AG09319 (cell line): ENCODE data around the gene AK5.

Experiments
- DNase-seq: peaks from one replicate; pipeline ENCODE4 v3.0.0-alpha.2; 2010; ENCODE audit warnings: low read depth; ENCODE audit errors: extremely low read depth
- TF ChIP-seq, protein P1 (sequence below): IDR thresholded peaks from 2 replicates; pipeline ENCODE4 v1.5.1; 2011; ENCODE audit warnings: low read depth, mild to moderate bottlenecking, inconsistent platforms, low read length, moderate library complexity

AK5 gene

DNA sequence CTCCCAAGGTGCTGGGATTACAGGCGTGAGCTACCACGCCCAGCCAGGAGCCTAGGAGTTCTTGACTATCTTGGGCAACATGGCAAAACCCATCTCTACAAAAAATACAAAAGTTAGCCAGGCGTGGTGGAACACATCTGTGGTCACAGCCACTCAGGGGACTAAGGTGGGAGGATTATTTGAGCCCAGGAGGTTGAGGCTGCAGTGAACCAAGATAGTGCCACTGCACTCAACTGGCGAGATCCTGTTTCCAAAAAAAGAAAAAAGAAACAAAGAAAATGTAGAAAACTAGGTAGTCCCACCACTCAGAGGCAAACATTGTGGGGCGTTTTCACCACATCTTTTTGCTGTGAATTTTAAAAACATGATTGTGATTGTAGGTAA, 259.3 kb downstream of the AK5 start:
- TF ChIP-seq, protein P1, sequence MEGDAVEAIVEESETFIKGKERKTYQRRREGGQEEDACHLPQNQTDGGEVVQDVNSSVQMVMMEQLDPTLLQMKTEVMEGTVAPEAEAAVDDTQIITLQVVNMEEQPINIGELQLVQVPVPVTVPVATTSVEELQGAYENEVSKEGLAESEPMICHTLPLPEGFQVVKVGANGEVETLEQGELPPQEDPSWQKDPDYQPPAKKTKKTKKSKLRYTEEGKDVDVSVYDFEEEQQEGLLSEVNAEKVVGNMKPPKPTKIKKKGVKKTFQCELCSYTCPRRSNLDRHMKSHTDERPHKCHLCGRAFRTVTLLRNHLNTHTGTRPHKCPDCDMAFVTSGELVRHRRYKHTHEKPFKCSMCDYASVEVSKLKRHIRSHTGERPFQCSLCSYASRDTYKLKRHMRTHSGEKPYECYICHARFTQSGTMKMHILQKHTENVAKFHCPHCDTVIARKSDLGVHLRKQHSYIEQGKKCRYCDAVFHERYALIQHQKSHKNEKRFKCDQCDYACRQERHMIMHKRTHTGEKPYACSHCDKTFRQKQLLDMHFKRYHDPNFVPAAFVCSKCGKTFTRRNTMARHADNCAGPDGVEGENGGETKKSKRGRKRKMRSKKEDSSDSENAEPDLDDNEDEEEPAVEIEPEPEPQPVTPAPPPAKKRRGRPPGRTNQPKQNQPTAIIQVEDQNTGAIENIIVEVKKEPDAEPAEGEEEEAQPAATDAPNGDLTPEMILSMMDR, result no peak
- no peak for DNase-seq

DNA sequence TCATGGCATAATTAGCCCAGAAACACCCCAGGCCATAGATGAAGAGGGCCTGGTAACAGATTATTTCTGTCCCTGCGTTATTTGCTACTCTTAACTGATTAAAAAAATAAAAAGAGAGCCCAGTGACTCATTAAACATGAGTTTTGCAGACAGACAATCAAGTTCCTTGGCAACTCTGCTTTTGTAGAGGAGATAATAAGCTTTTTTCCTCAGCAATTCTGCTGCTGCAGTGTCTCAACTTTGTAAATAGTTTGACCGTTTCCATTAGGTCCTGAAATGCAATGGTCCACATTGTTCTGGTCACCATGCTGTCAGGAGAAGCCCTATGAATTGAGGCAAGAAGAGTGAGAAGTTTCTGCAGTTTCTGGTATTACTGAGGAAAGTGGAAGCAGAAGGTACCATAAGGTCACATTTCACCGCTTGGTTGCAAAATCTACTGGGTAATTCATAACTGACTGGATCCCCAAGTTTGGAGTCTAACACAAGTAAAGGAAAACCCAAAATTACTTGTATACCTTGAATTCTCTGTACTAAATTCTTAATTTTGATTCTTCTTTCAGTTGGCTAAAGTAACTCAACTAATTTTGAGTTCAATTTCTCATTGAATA, 261.1 kb downstream of the AK5 start:
- TF ChIP-seq, protein P1, result no peak
- no peak for DNase-seq

DNA sequence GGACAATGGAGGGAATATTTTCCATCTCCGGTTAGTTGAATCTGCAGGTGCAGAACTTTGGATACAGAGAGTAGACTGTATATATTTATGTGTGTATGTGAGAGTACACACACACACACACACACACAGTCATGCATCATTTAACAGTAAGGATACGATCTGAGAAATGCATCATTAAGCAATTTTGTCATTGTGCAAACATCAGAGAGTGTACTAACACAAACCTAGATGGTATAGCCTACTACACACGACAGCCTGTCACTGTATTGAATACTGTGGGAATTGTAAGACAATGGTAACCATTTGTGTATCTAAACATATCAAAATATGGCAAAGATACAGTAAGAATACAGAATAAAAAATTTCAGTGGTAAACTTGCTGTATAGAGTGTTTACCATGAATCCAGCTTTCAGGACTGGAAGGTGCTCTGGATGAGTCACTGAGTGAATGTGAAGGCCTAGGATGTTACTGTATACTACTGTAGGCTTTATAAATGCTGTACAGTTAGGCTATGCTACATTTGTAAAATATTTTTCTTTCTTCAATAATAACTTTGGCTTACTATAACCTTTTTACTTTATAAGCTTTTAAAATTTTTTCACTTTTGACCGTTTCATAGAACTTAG, 262.1 kb downstream of the AK5 start:
- TF ChIP-seq, protein P1, result no peak
- DNase-seq, result no peak

DNA sequence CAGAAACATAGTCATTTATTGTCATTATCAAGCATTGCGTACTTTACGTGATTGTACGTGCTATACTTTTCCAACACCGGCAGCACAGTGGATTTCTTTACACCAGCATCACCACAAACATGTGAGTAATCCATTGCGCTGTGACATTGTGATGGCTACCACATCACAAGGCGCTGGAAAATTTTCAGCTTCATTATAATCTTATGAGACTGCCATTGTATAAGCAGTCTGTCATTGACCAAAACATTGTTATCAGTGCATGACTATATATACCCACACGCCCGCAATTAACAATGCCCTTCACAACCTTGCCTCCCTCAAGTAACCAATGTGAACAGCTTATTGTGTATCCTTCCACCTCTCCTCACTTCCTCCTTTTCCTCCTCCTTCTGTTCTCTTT, 263.0 kb downstream of the AK5 start:
- DNase-seq, result no peak
- TF ChIP-seq, protein P1, result no peak

DNA sequence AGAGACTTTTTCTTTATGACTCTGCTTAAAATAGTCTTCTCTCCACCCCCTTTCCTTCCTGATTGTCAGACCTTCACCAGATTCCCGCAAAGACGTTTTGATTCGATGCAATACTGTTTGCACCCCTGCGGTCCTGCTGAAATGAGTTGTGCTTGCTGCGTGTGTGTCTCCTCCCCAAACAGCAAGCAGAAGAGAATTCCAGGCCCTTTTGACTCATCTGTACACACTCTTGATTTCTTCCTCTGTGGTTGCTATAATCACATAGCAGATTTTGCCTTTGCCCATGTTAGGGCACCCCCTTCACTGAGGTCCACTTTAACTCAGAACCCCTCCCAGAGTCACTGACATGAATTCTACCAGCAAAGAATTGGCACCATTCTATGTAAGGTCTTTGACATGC, 264.2 kb downstream of the AK5 start:
- TF ChIP-seq, protein P1, result no peak
- DNase-seq, result no peak

DNA sequence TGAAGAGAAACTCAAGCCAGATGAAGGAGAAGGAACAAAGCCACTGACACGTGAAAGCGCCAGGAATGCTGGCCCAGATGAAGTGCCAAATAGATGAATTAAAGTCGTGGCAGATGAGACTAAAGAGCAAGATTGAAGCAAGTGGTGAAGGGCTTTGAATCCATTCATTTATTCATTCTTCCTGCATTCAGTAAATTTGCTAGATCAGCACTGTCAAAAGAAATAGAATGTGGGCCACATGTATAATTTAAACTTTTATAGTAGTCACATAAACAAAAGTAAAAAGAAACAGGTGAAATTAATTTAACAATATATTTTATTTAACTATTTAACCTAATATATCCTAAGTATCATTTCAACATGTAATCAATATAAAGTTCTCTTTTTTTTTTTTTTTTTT, 265.1 kb downstream of the AK5 start:
- no peak for DNase-seq
- TF ChIP-seq, protein P1, result no peak

DNA sequence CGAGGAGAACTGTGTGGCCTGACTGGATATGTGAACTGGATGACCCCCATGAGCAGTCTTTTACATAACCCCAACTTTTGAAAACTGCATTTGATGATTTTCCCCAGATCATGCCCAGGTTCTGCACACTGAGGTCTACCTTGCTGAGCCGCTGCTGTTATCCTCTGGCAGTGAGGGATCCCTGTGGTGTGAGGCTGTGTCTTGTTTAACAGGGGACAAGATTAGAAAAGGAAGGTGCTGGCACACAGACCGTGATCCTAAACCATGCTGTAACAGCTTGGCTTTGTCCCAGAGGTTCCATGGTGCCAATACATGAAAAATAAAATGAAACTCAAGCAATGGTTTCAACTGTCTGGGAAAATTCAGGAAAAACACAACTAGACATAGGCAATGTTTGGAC, 266.5 kb downstream of the AK5 start:
- DNase-seq, result no peak
- TF ChIP-seq, protein P1, result no peak
